Liver (tissue), 9 donors: Measurements from ENCODE around the gene ACAD8. TPM values are rescaled to one million over a fixed set of nuclear protein-coding genes. Genes with fewer than 3 reads are reported as not detected.

Experiments used
- DNase-seq: peaks from one replicate; pipeline ENCODE4 v3.0.0-alpha.2; 2017; ENCODE audit warnings: low spot score
- H3K27ac ChIP-seq, 2 donors: one replicate each; pipeline ENCODE4 v1.7.0; 2013; ENCODE audit warnings: inconsistent platforms in 2 of 2, low read length in 2 of 2, control low read depth in 1 of 2, low read depth in 1 of 2, mild to moderate bottlenecking in 1 of 2
- H3K27me3 ChIP-seq, 4 donors: one replicate each; pipeline versions ENCODE4 v1.6.1 to v1.7.0; 2013; ENCODE audit warnings: low read length in 3 of 4, inconsistent platforms in 1 of 4, mild to moderate bottlenecking in 1 of 4, moderate library complexity in 1 of 4; ENCODE audit not compliant: control insufficient read depth in 4 of 4, insufficient read depth in 4 of 4
- H3K36me3 ChIP-seq, 4 donors: one replicate each; pipeline versions ENCODE4 v1.6.1 to v1.7.0; 2013; ENCODE audit warnings: low read length in 3 of 4, mild to moderate bottlenecking in 3 of 4, low read depth in 1 of 4, moderate library complexity in 1 of 4; ENCODE audit not compliant: control insufficient read depth in 4 of 4, insufficient read depth in 3 of 4
- H3K4me1 ChIP-seq, 4 donors: one replicate each; pipeline versions ENCODE4 v1.6.1 to v1.7.0; 2013; ENCODE audit warnings: low read length in 3 of 4, mild to moderate bottlenecking in 3 of 4, moderate library complexity in 1 of 4; ENCODE audit not compliant: control insufficient read depth in 4 of 4, insufficient read depth in 4 of 4
- H3K4me3 ChIP-seq, 3 donors: one replicate each; pipeline versions ENCODE4 v1.6.1 to v1.7.0; 2013; ENCODE audit warnings: low read length in 3 of 3, control low read depth in 1 of 3, low read depth in 1 of 3, mild to moderate bottlenecking in 1 of 3
- H3K9ac ChIP-seq, 2 donors: one replicate each; pipeline ENCODE4 v1.7.0; 2013; ENCODE audit warnings: low read length in 2 of 2, mild to moderate bottlenecking in 2 of 2, moderate library complexity in 2 of 2, control low read depth in 1 of 2, low read depth in 1 of 2
- H3K9me3 ChIP-seq, 4 donors: one replicate each; pipeline versions ENCODE4 v1.6.1 to v1.7.0; 2013; ENCODE audit warnings: low read length in 3 of 4; ENCODE audit not compliant: control insufficient read depth in 4 of 4
- EGR1 ChIP-seq, 2 donors: IDR thresholded peaks; 2 replicates each; pipeline ENCODE4 v1.6.1; 2016 to 2018; ENCODE audit warnings: antibody characterized with exemption in 2 of 2, low read depth in 2 of 2
- FOXA1 ChIP-seq: IDR thresholded peaks from 2 replicates; pipeline ENCODE4 v1.6.1; 2016; ENCODE audit warnings: antibody characterized with exemption
- FOXA2 ChIP-seq: IDR thresholded peaks from 2 replicates; pipeline ENCODE4 v1.6.1; 2016; ENCODE audit warnings: antibody characterized with exemption
- HNF4A ChIP-seq, 2 donors: conservative IDR thresholded peaks; 2 replicates each; pipeline ENCODE4 v1.6.1; 2016; ENCODE audit warnings: antibody characterized with exemption in 2 of 2, mild to moderate bottlenecking in 2 of 2
- HNF4G ChIP-seq: IDR thresholded peaks from 2 replicates; pipeline ENCODE4 v1.6.1; 2016; ENCODE audit warnings: antibody characterized with exemption
- JUND ChIP-seq, 2 donors: IDR thresholded peaks; 2 replicates each; pipeline ENCODE4 v1.6.1; 2016; ENCODE audit warnings: antibody characterized with exemption in 2 of 2
- NR2F2 ChIP-seq: IDR thresholded peaks from 2 replicates; pipeline ENCODE4 v1.6.1; 2016; ENCODE audit warnings: antibody characterized with exemption
- RAD21 ChIP-seq, 2 donors: IDR thresholded peaks; 2 replicates each; pipeline ENCODE4 v1.6.1; 2016; ENCODE audit warnings: antibody characterized with exemption in 2 of 2, mild to moderate bottlenecking in 2 of 2
- RXRA ChIP-seq, 2 donors: IDR thresholded peaks; 2 replicates each; pipeline ENCODE4 v1.6.1; 2017 to 2018; ENCODE audit warnings: antibody characterized with exemption in 2 of 2, mild to moderate bottlenecking in 1 of 2
- TAF1 ChIP-seq: conservative IDR thresholded peaks from 2 replicates; pipeline ENCODE4 v1.6.1; 2016; ENCODE audit warnings: antibody characterized with exemption, mild to moderate bottlenecking
- YY1 ChIP-seq: IDR thresholded peaks from 2 replicates; pipeline ENCODE4 v1.6.1; 2016; ENCODE audit warnings: antibody characterized with exemption, mild to moderate bottlenecking
- WGBS: extraction: QIAGEN DNeasy Blood & Tissue Kit; methylation state at CpG from one replicate; pipeline ENCODE4 v1.1.7; 2013; 5-methylcytosine and 5-hydroxymethylcytosine counted together
- polyA plus RNA-seq, 2 donors: library from polyadenylated mRNA; stranded (reverse) in 1 of 2; unstranded in 1 of 2; fragments of 200-250 nt in 1 of 2; fragments of >200 nt in 1 of 2; fragmentation: Nextera tagmentation in 1 of 2; extraction: Ambion mirVana in 1 of 2; gene quantifications; one replicate each; pipeline versions ENCODE4 v1.2.1 to v1.2.3, GENCODE V29; 2013 to 2015
- total RNA-seq, 2 donors: library from RNA; depleted of rRNA; stranded (reverse); fragments of >200 nt; gene quantifications; one replicate each; pipeline ENCODE4 v1.2.3, GENCODE V29; 2014
- TF ChIP-seq, protein P1 (sequence below): IDR thresholded peaks from 2 replicates; pipeline ENCODE4 v1.6.1; 2016; ENCODE audit warnings: antibody characterized with exemption
- TF ChIP-seq, protein P2 (sequence below): fragments of 150-350 bp; IDR thresholded peaks from 2 replicates; pipeline ENCODE4 v1.5.1; 2017; ENCODE audit warnings: improper control_type of control experiment, low read depth, low read length; ENCODE audit not compliant: missing input control
- TF ChIP-seq, protein P3 (sequence below): IDR thresholded peaks from 2 replicates; pipeline ENCODE4 v1.6.1; 2016; ENCODE audit warnings: antibody characterized with exemption
- TF ChIP-seq, protein P4 (sequence below): IDR thresholded peaks from 2 replicates; pipeline ENCODE4 v1.6.1; 2016; ENCODE audit warnings: antibody characterized with exemption
- TF ChIP-seq, protein P5 (sequence below): IDR thresholded peaks from 2 replicates; pipeline ENCODE4 v1.6.1; 2016; ENCODE audit warnings: antibody characterized with exemption, mild to moderate bottlenecking
- donor health status: healthy.
- donor health status: healthy.
- donor health status: healthy.
- donor health status: healthy.
- donor health status: healthy.

The ACAD8 gene
- total and polyA plus RNA-seq, 4 donors, result 14.1 to 32.2 (median 27.1) TPM

DNA sequence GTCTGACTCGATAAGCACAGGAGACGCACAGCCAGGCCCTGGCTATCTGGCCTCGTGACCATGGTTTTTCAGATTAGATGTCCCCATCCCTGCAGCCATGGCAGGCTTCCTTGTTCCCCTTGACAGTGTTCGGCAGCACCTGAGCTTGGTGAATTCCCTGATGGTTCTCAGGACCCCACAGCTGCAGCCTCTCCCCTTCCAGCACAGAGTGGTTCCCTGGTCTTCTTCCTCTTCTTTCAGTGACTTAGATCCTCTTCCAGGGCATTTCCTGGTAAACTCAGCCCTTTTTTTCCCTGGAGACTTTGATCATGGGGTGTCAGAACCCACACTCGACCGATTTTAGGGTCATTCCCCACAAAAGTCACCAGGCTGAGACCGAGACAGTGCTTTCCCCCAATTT lies 37.3 kb downstream of the ACAD8 start:
- no peaks in the 10 kb centered on the region for H3K9me3 ChIP-seq
- no peaks in the 10 kb centered on the region for H3K36me3 ChIP-seq
- TF ChIP-seq HNF4A (conservative IDR thresholded peaks at IDR 0.05) (no peak), FOXA1 (no peak), EGR1 (IDR thresholded peaks at IDR 0.05; ENCODE audit: low read depth in 2 of 2) (no peak), FOXA2 (no peak), JUND (IDR thresholded peaks at IDR 0.05) (no peak), HNF4G (no peak)
- TF ChIP-seq, protein P1, sequence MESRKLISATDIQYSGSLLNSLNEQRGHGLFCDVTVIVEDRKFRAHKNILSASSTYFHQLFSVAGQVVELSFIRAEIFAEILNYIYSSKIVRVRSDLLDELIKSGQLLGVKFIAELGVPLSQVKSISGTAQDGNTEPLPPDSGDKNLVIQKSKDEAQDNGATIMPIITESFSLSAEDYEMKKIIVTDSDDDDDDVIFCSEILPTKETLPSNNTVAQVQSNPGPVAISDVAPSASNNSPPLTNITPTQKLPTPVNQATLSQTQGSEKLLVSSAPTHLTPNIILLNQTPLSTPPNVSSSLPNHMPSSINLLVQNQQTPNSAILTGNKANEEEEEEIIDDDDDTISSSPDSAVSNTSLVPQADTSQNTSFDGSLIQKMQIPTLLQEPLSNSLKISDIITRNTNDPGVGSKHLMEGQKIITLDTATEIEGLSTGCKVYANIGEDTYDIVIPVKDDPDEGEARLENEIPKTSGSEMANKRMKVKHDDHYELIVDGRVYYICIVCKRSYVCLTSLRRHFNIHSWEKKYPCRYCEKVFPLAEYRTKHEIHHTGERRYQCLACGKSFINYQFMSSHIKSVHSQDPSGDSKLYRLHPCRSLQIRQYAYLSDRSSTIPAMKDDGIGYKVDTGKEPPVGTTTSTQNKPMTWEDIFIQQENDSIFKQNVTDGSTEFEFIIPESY, result no peak
- TF ChIP-seq, protein P2, sequence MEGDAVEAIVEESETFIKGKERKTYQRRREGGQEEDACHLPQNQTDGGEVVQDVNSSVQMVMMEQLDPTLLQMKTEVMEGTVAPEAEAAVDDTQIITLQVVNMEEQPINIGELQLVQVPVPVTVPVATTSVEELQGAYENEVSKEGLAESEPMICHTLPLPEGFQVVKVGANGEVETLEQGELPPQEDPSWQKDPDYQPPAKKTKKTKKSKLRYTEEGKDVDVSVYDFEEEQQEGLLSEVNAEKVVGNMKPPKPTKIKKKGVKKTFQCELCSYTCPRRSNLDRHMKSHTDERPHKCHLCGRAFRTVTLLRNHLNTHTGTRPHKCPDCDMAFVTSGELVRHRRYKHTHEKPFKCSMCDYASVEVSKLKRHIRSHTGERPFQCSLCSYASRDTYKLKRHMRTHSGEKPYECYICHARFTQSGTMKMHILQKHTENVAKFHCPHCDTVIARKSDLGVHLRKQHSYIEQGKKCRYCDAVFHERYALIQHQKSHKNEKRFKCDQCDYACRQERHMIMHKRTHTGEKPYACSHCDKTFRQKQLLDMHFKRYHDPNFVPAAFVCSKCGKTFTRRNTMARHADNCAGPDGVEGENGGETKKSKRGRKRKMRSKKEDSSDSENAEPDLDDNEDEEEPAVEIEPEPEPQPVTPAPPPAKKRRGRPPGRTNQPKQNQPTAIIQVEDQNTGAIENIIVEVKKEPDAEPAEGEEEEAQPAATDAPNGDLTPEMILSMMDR, result no peak
- TF ChIP-seq, protein P3, sequence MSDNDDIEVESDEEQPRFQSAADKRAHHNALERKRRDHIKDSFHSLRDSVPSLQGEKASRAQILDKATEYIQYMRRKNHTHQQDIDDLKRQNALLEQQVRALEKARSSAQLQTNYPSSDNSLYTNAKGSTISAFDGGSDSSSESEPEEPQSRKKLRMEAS, result no peak
- TF ChIP-seq, protein P4, sequence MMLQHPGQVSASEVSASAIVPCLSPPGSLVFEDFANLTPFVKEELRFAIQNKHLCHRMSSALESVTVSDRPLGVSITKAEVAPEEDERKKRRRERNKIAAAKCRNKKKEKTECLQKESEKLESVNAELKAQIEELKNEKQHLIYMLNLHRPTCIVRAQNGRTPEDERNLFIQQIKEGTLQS, result no peak
- no peak overlapping the region for H3K27ac ChIP-seq
- 88% methylated on average over 7 of the region's 7 CpGs for WGBS
- peaks cover 0 to 4% (median 0%) of the 10 kb centered on the region in 4 donors for H3K27me3 ChIP-seq
- no peaks in the 10 kb centered on the region for H3K4me1 ChIP-seq
- H3K9ac ChIP-seq, result no peak overlapping the region
- H3K4me3 ChIP-seq, result no peak overlapping the region
- DNase-seq, result no peak

DNA sequence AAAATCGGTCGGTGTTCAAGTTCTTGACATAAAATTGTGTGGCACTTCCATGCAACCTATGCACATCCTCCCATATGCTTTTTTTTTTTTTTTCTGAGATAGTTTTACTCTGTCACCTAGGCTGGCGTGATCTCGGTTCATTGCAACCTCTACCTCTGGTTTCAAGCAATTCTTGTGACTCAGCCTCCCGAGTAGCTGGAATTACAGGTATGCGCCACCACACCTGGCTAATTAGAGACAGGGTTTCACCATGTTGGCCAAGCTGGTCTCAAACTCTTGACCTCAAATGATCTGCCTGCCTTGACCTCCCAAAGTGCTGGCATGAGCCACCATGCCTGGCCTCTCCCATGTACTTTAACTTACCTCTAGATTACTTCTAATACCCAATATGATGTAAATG lies 37.8 kb downstream of the ACAD8 start:
- DNase-seq, result no peak
- Histone ChIP-seq H3K9me3 (no peaks in the 10 kb centered on the region), H3K4me3 (no peak overlapping the region), H3K9ac (no peak overlapping the region), H3K27ac (no peak overlapping the region), H3K36me3 (no peaks in the 10 kb centered on the region), H3K4me1 (no peaks in the 10 kb centered on the region), H3K27me3 (peaks cover 0 to 4% (median 0%) of the 10 kb centered on the region in 4 donors)
- WGBS, result 93% methylated on average over 6 of the region's 6 CpGs
- TF ChIP-seq, protein P5, sequence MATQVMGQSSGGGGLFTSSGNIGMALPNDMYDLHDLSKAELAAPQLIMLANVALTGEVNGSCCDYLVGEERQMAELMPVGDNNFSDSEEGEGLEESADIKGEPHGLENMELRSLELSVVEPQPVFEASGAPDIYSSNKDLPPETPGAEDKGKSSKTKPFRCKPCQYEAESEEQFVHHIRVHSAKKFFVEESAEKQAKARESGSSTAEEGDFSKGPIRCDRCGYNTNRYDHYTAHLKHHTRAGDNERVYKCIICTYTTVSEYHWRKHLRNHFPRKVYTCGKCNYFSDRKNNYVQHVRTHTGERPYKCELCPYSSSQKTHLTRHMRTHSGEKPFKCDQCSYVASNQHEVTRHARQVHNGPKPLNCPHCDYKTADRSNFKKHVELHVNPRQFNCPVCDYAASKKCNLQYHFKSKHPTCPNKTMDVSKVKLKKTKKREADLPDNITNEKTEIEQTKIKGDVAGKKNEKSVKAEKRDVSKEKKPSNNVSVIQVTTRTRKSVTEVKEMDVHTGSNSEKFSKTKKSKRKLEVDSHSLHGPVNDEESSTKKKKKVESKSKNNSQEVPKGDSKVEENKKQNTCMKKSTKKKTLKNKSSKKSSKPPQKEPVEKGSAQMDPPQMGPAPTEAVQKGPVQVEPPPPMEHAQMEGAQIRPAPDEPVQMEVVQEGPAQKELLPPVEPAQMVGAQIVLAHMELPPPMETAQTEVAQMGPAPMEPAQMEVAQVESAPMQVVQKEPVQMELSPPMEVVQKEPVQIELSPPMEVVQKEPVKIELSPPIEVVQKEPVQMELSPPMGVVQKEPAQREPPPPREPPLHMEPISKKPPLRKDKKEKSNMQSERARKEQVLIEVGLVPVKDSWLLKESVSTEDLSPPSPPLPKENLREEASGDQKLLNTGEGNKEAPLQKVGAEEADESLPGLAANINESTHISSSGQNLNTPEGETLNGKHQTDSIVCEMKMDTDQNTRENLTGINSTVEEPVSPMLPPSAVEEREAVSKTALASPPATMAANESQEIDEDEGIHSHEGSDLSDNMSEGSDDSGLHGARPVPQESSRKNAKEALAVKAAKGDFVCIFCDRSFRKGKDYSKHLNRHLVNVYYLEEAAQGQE, result no peak
- TF ChIP-seq, protein P1, result no peak
- TF ChIP-seq, protein P2, result no peak
- no peak for TF ChIP-seq EGR1 (IDR thresholded peaks at IDR 0.05; ENCODE audit: low read depth in 2 of 2)
- TF ChIP-seq, protein P4, result no peak
- no peak for TF ChIP-seq HNF4A (conservative IDR thresholded peaks at IDR 0.05)
- no peak for TF ChIP-seq HNF4G
- TF ChIP-seq RXRA (IDR thresholded peaks at IDR 0.05), result no peak
- TF ChIP-seq JUND (IDR thresholded peaks at IDR 0.05), result no peak
- no peak for TF ChIP-seq FOXA1
- TF ChIP-seq NR2F2, result no peak
- TF ChIP-seq YY1, result no peak
- TF ChIP-seq FOXA2, result no peak
- TF ChIP-seq TAF1, result no peak
- no peak for TF ChIP-seq RAD21 (IDR thresholded peaks at IDR 0.05)
- TF ChIP-seq, protein P3, result no peak
